GM11168 (cell line): ENCODE data around the gene KAT2B.
"Not testable (repeated sequence)": the region's sequence is repeated elsewhere in the genome, so short reads cannot be mapped to it uniquely, and the experiment has no call there.

ENCODE experiments used
- in situ Hi-C: fragments of 300-500 bp; cut with MboI; formaldehyde crosslinking; loops from one replicate; pipeline ENCODE4 v1.12.0; 2022; ENCODE audit warnings: low sequenced_read_pairs; ENCODE audit not compliant: unreplicated experiment

Gene KAT2B

GRCh38 chr3:20039765-20040547, at the start of gene KAT2B:
KAT2B (plus strand) TSS chr3:20040446; CDS start chr3:20040478, 32 bp downstream.
- in situ Hi-C loops = no loop called here

GRCh38 chr3:19994796-19995195, 45.5 kb upstream of the KAT2B start:
- in situ Hi-C loops = no loop called here

- in situ Hi-C loops = no loop called here
Measured at GRCh38 chr3:19997502-19997901, 42.7 kb upstream of the KAT2B start.

- in situ Hi-C loops = no loop called here
Measured at GRCh38 chr3:20001932-20002331, 38.3 kb upstream of the KAT2B start.

GRCh38 chr3:20007960-20008359, 32.3 kb upstream of the KAT2B start:
- in situ Hi-C loops = no loop called here

GRCh38 chr3:20008646-20009045, 31.6 kb upstream of the KAT2B start:
- in situ Hi-C loops = no loop called here

- in situ Hi-C loops = no loop called here
Measured at GRCh38 chr3:20012164-20012563, 28.1 kb upstream of the KAT2B start, which contains the start of gene PP2D1. PP2D1 (minus strand) TSS chr3:20012264; CDS start chr3:20012072, 192 bp downstream.

GRCh38 chr3:20013396-20013795, 26.9 kb upstream of the KAT2B start:
- in situ Hi-C loops = no loop called here

- in situ Hi-C loops = no loop called here
Measured at GRCh38 chr3:20015525-20015924, 24.7 kb upstream of the KAT2B start.

- in situ Hi-C loops = not testable (repeated sequence)
Measured at GRCh38 chr3:20016076-20016475, 24.2 kb upstream of the KAT2B start.

- in situ Hi-C loops = no loop called here
Measured at GRCh38 chr3:20022954-20023622, 17.2 kb upstream of the KAT2B start.

- in situ Hi-C loops = no loop called here
Measured at GRCh38 chr3:20023623-20024405, 16.4 kb upstream of the KAT2B start.

- in situ Hi-C loops = no loop called here
Measured at GRCh38 chr3:20027136-20027535, 13.1 kb upstream of the KAT2B start.

GRCh38 chr3:20028905-20029331, 11.3 kb upstream of the KAT2B start:
- in situ Hi-C loops = no loop called here

- in situ Hi-C loops = not testable (repeated sequence)
Measured at GRCh38 chr3:20031939-20032338, 8.3 kb upstream of the KAT2B start.

- in situ Hi-C loops = no loop called here
Measured at GRCh38 chr3:20035019-20035418, 5.2 kb upstream of the KAT2B start.

- in situ Hi-C loops = no loop called here
Measured at GRCh38 chr3:20037255-20037996, 2.8 kb upstream of the KAT2B start.

- in situ Hi-C loops = no loop called here
Measured at GRCh38 chr3:20038699-20039465, 1.4 kb upstream of the KAT2B start.

GRCh38 chr3:20039466-20039764, 831 bp upstream of the KAT2B start:
- in situ Hi-C loops = no loop called here
